ENCODE results near the gene AGBL3. TPM values are rescaled to one million over a fixed set of nuclear protein-coding genes. Genes with fewer than 3 reads are reported as not detected.
A peak's percentile ranks its signal among the peaks of the same experiment; 100 is the strongest.

AGBL3 gene
- total RNA-seq, 3 donors from 2014 or later (not counting 1 experiment from before 2014, with no cell fraction given): 0.99 to 2.3 (median 1.4) TPM

DNA sequence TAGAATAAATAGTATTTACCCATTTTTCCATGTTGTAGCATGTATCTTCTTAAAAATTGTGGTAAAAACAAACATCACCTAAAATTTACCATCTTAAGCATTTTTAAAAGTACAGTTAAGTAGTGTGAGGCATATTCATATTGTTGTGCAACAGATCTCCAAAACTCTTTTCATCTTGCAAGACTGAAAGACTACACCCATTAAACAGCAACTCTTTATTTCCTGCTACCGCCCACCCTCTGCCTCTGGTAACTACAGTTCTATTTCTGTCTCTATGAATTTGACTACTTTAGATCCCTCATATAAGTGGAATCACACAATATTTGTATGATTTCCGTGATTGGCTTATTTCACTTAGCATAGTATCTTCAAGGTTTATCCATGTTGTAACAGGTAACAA, 40.0 kb upstream of the AGBL3 start:
- H3K4me1 Mint-ChIP-seq: no peaks in the 10 kb centered on the region
- Histone ChIP-seq H3K4me1 (ENCODE audit: control insufficient read depth, insufficient read depth, low read length) (no peaks in the 10 kb centered on the region), H3K4me3 (ENCODE audit: low read length) (no peak overlapping the region), H3K9me3 (ENCODE audit: control insufficient read depth, insufficient read depth, low read length) (no peaks in the 10 kb centered on the region), H3K36me3 (ENCODE audit: control insufficient read depth, insufficient read depth, low read length) (no peaks in the 10 kb centered on the region), H3K27ac (ENCODE audit: low read length) (no peak overlapping the region), H3K27me3 (ENCODE audit: control insufficient read depth, insufficient read depth, low read length) (peaks cover 2% of the 10 kb centered on the region)
- WGBS (ENCODE audit: insufficient coverage): 64% methylated on average over 2 of the region's 2 CpGs
- TF ChIP-seq, protein P1, sequence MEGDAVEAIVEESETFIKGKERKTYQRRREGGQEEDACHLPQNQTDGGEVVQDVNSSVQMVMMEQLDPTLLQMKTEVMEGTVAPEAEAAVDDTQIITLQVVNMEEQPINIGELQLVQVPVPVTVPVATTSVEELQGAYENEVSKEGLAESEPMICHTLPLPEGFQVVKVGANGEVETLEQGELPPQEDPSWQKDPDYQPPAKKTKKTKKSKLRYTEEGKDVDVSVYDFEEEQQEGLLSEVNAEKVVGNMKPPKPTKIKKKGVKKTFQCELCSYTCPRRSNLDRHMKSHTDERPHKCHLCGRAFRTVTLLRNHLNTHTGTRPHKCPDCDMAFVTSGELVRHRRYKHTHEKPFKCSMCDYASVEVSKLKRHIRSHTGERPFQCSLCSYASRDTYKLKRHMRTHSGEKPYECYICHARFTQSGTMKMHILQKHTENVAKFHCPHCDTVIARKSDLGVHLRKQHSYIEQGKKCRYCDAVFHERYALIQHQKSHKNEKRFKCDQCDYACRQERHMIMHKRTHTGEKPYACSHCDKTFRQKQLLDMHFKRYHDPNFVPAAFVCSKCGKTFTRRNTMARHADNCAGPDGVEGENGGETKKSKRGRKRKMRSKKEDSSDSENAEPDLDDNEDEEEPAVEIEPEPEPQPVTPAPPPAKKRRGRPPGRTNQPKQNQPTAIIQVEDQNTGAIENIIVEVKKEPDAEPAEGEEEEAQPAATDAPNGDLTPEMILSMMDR (IDR thresholded peaks at IDR 0.05): no peak
- H3K36me3 Mint-ChIP-seq: no peaks in the 10 kb centered on the region
- no peaks in the 10 kb centered on the region for H3K9me3 Mint-ChIP-seq
- H3K4me3 Mint-ChIP-seq: no peak overlapping the region
- H3K27me3 Mint-ChIP-seq (ENCODE audit: low read depth in 2 of 2): peaks cover 9 to 33% of the 10 kb centered on the region in 2 donors
- DNase-seq: peak in 1 of 2 donors; percentile 31
- ATAC-seq: no peak
- intact Hi-C loops (cut with micrococcal nuclease): no loop called here
- H3K27ac Mint-ChIP-seq: no peak overlapping the region

- no peak overlapping the region for H3K4me3 ChIP-seq (ENCODE audit: low read length)
- TF ChIP-seq, protein P1 (IDR thresholded peaks at IDR 0.05): no peak
- no peaks in the 10 kb centered on the region for H3K36me3 Mint-ChIP-seq
- no peaks in the 10 kb centered on the region for H3K4me1 ChIP-seq (ENCODE audit: control insufficient read depth, insufficient read depth, low read length)
- H3K36me3 ChIP-seq (ENCODE audit: control insufficient read depth, insufficient read depth, low read length): no peaks in the 10 kb centered on the region
- intact Hi-C loops (cut with micrococcal nuclease): no loop called here
- no peak overlapping the region for H3K27ac Mint-ChIP-seq
- DNase-seq: no peak
- no peak for ATAC-seq
- H3K27me3 Mint-ChIP-seq (ENCODE audit: low read depth in 2 of 2): peaks cover 7 to 33% of the 10 kb centered on the region in 2 donors
- H3K9me3 Mint-ChIP-seq: no peaks in the 10 kb centered on the region
- no peaks in the 10 kb centered on the region for H3K9me3 ChIP-seq (ENCODE audit: control insufficient read depth, insufficient read depth, low read length)
- no peak overlapping the region for H3K27ac ChIP-seq (ENCODE audit: low read length)
- H3K4me3 Mint-ChIP-seq: no peak overlapping the region
- no peaks in the 10 kb centered on the region for H3K4me1 Mint-ChIP-seq
- 92% methylated on average over 17 of the region's 17 CpGs for WGBS (ENCODE audit: insufficient coverage)
- H3K27me3 ChIP-seq (ENCODE audit: control insufficient read depth, insufficient read depth, low read length): peaks cover 2% of the 10 kb centered on the region
Measured at GRCh38 chr7:134947329-134947728, 39.0 kb upstream of the AGBL3 start.

GRCh38 chr7:134947831-134948230, 38.5 kb upstream of the AGBL3 start:
- H3K27ac ChIP-seq (ENCODE audit: low read length): no peak overlapping the region
- H3K36me3 ChIP-seq (ENCODE audit: control insufficient read depth, insufficient read depth, low read length): no peaks in the 10 kb centered on the region
- H3K27ac Mint-ChIP-seq: no peak overlapping the region
- no peaks in the 10 kb centered on the region for H3K9me3 Mint-ChIP-seq
- peaks cover 2% of the 10 kb centered on the region for H3K27me3 ChIP-seq (ENCODE audit: control insufficient read depth, insufficient read depth, low read length)
- no peaks in the 10 kb centered on the region for H3K9me3 ChIP-seq (ENCODE audit: control insufficient read depth, insufficient read depth, low read length)
- TF ChIP-seq, protein P1 (IDR thresholded peaks at IDR 0.05): no peak
- intact Hi-C loops (cut with micrococcal nuclease): no loop called here
- H3K36me3 Mint-ChIP-seq: no peaks in the 10 kb centered on the region
- ATAC-seq: no peak
- no peak overlapping the region for H3K4me3 Mint-ChIP-seq
- no peak overlapping the region for H3K4me3 ChIP-seq (ENCODE audit: low read length)
- H3K27me3 Mint-ChIP-seq (ENCODE audit: low read depth in 2 of 2): peaks cover 7 to 33% of the 10 kb centered on the region in 2 donors
- no peaks in the 10 kb centered on the region for H3K4me1 Mint-ChIP-seq
- H3K4me1 ChIP-seq (ENCODE audit: control insufficient read depth, insufficient read depth, low read length): no peaks in the 10 kb centered on the region
- 100% methylated on average over 1 of the region's 1 CpG for WGBS (ENCODE audit: insufficient coverage)
- DNase-seq: no peak

- Mint-ChIP-seq H3K36me3 (no peaks in the 10 kb centered on the region), H3K9me3 (no peaks in the 10 kb centered on the region), H3K4me1 (no peaks in the 10 kb centered on the region), H3K27me3 (ENCODE audit: low read depth in 2 of 2) (peaks cover 7 to 33% of the 10 kb centered on the region in 2 donors), H3K27ac (no peak overlapping the region), H3K4me3 (no peak overlapping the region)
- peaks cover 2% of the 10 kb centered on the region for H3K27me3 ChIP-seq (ENCODE audit: control insufficient read depth, insufficient read depth, low read length)
- no peaks in the 10 kb centered on the region for H3K4me1 ChIP-seq (ENCODE audit: control insufficient read depth, insufficient read depth, low read length)
- no peaks in the 10 kb centered on the region for H3K36me3 ChIP-seq (ENCODE audit: control insufficient read depth, insufficient read depth, low read length)
- 89% methylated on average over 4 of the region's 4 CpGs for WGBS (ENCODE audit: insufficient coverage)
- TF ChIP-seq, protein P1 (IDR thresholded peaks at IDR 0.05): no peak
- no peak for DNase-seq
- intact Hi-C loops (cut with micrococcal nuclease): no loop called here
- H3K9me3 ChIP-seq (ENCODE audit: control insufficient read depth, insufficient read depth, low read length): no peaks in the 10 kb centered on the region
- no peak overlapping the region for H3K4me3 ChIP-seq (ENCODE audit: low read length)
- H3K27ac ChIP-seq (ENCODE audit: low read length): no peak overlapping the region
- no peak for ATAC-seq
Measured at GRCh38 chr7:134948246-134948645, 38.1 kb upstream of the AGBL3 start.

All from natural killer cell (primary cell).